ENCODE results near the gene DVL1. TPM values are rescaled to one million over a fixed set of nuclear protein-coding genes. Genes with fewer than 3 reads are reported as not detected.

DVL1 gene
- polyA plus RNA-seq, 1 donor: 48.7 TPM

- no peak for DNase-seq (ENCODE audit: low read depth)
Measured at GRCh38 chr1:1299686-1300351, 49.4 kb downstream of the DVL1 start.

GRCh38 chr1:1298861-1299685 is 50.1 kb downstream of the DVL1 start:
- DNase-seq (ENCODE audit: low read depth): no peak

- DNase-seq (ENCODE audit: low read depth): no peak
Measured at GRCh38 chr1:1297802-1298424, 51.3 kb downstream of the DVL1 start.

- DNase-seq (ENCODE audit: low read depth): no peak
Measured at GRCh38 chr1:1296070-1297061, 52.9 kb downstream of the DVL1 start.

- no peak for DNase-seq (ENCODE audit: low read depth)
Measured at GRCh38 chr1:1295154-1295923, 53.9 kb downstream of the DVL1 start.

- no peak for DNase-seq (ENCODE audit: low read depth)
Measured at GRCh38 chr1:1294250-1294890, 54.8 kb downstream of the DVL1 start.

GRCh38 chr1:1293263-1294249 is 55.7 kb downstream of the DVL1 start:
- DNase-seq (ENCODE audit: low read depth): no peak

GRCh38 chr1:1292851-1293250 is 56.4 kb downstream of the DVL1 start:
- no peak for DNase-seq (ENCODE audit: low read depth)

GRCh38 chr1:1292442-1292779 is 56.8 kb downstream of the DVL1 start:
- no peak for DNase-seq (ENCODE audit: low read depth)

- DNase-seq (ENCODE audit: low read depth): no peak
Measured at GRCh38 chr1:1291548-1292441, 57.4 kb downstream of the DVL1 start.

- DNase-seq (ENCODE audit: low read depth): no peak
Measured at GRCh38 chr1:1291023-1291528, 58.1 kb downstream of the DVL1 start.

GRCh38 chr1:1290238-1290731 is 58.9 kb downstream of the DVL1 start:
- no peak for DNase-seq (ENCODE audit: low read depth)

- no peak for DNase-seq (ENCODE audit: low read depth)
Measured at GRCh38 chr1:1287288-1288110, 61.7 kb downstream of the DVL1 start.

GRCh38 chr1:1286313-1287261 is 62.6 kb downstream of the DVL1 start:
- DNase-seq (ENCODE audit: low read depth): no peak

GRCh38 chr1:1285611-1286311 is 63.5 kb downstream of the DVL1 start:
- DNase-seq (ENCODE audit: low read depth): no peak

Data from forelimb muscle (tissue), 1 donor.